GM12872 (cell line): ENCODE measurements around the gene NTSR1.

ENCODE experiments used
- CTCF ChIP-seq: IDR thresholded peaks from 3 replicates; pipeline ENCODE4 v1.5.1; 2011; ENCODE audit warnings: low read depth, mild to moderate bottlenecking, low read length, moderate library complexity; ENCODE audit not compliant: insufficient read depth

Gene NTSR1

GRCh38 chr20:62701161-62702012 is 7.2 kb upstream of the NTSR1 start:
- no peak for TF ChIP-seq CTCF

GRCh38 chr20:62702013-62702300 is 6.7 kb upstream of the NTSR1 start:
- no peak for TF ChIP-seq CTCF

- TF ChIP-seq CTCF = no peak
Observed at GRCh38 chr20:62702895-62703852, 5.5 kb upstream of the NTSR1 start.

- TF ChIP-seq CTCF = no peak
Observed at GRCh38 chr20:62703853-62704228, 4.8 kb upstream of the NTSR1 start.

GRCh38 chr20:62704341-62704948 is 4.2 kb upstream of the NTSR1 start:
- no peak for TF ChIP-seq CTCF

GRCh38 chr20:62705627-62706026 is 3.0 kb upstream of the NTSR1 start:
- no peak for TF ChIP-seq CTCF

- no peak for TF ChIP-seq CTCF
Observed at GRCh38 chr20:62706344-62706743, 2.3 kb upstream of the NTSR1 start.
